BLaER1 treated with 17β-estradiol and CSF1 and Interleukin-3, amounts not matched to agents 10 nM and 100 nM (cell line): ENCODE data around the gene IQSEC3.
"Not testable (repeated sequence)": the region's sequence is repeated elsewhere in the genome, so short reads cannot be mapped to it uniquely, and the experiment has no call there.

Experiments
- H3K27ac ChIP-seq, 11 experiments: shearing (Covaris generic); formaldehyde crosslinking; 2 replicates each; pipeline ENCODE4 v1.8.1; 2022
- H3K27me3 ChIP-seq, 11 experiments: shearing (Covaris generic); formaldehyde crosslinking; 2 replicates each; pipeline ENCODE4 v1.8.1; 2022
- H3K36me3 ChIP-seq, 11 experiments: shearing (Covaris generic); formaldehyde crosslinking; 2 replicates each; pipeline ENCODE4 v1.8.1; 2022
- H3K4me1 ChIP-seq, 10 experiments: shearing (Covaris generic); formaldehyde crosslinking; 2 replicates each; pipeline ENCODE4 v1.8.1; 2022
- H3K4me2 ChIP-seq, 11 experiments: shearing (Covaris generic); formaldehyde crosslinking; 2 replicates each; pipeline ENCODE4 v1.8.1; 2022
- H3K4me3 ChIP-seq, 10 experiments: shearing (Covaris generic); formaldehyde crosslinking; 2 replicates each; pipeline ENCODE4 v1.8.1; 2022
- H3K9ac ChIP-seq, 11 experiments: shearing (Covaris generic); formaldehyde crosslinking; 2 replicates each; pipeline ENCODE4 v1.8.1; 2022
- H3K9me3 ChIP-seq, 11 experiments: shearing (Covaris generic); formaldehyde crosslinking; replicated peaks in 1 of 11; 2 replicates each; pipeline ENCODE4 v1.8.1; 2022
- H4K20me1 ChIP-seq, 11 experiments: shearing (Covaris generic); formaldehyde crosslinking; 2 replicates each; pipeline ENCODE4 v1.8.1; 2022
- Cebpa-rat ChIP-seq, 11 experiments: shearing (Covaris generic); IDR thresholded peaks; 2 replicates each; pipeline ENCODE4 v1.8.1; 2022

The IQSEC3 gene

DNA sequence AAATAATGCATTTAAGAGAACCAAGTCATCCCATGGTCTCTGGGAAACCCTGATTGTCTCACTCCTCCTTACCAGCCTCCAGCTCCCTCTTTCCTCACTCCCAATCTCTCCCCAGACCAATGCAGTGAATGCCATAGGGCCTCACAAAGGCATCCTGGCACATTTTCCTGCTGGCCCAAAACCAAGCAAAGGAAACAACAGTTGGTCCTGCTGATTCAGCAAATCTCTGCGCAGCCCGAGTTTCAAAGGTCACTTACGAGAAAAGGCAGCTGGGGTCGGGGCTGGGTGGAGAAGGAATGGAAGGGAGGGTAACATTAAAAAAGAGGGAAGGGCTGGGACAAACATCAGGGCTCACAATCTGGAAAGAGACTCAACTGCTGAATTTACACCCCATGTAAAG, 5.5 kb downstream of the IQSEC3 start:
- not testable (repeated sequence) for H3K9me3 ChIP-seq, H3K4me2 ChIP-seq, H4K20me1 ChIP-seq, H3K27ac ChIP-seq, H3K4me1 ChIP-seq, H3K4me3 ChIP-seq, H3K9ac ChIP-seq, H3K36me3 ChIP-seq
- H3K27me3 ChIP-seq, result peaks cover 17 to 43% (median 35%) of the 10 kb centered on the region in 11 experiments; a peak in 20 of 22 replicates

DNA sequence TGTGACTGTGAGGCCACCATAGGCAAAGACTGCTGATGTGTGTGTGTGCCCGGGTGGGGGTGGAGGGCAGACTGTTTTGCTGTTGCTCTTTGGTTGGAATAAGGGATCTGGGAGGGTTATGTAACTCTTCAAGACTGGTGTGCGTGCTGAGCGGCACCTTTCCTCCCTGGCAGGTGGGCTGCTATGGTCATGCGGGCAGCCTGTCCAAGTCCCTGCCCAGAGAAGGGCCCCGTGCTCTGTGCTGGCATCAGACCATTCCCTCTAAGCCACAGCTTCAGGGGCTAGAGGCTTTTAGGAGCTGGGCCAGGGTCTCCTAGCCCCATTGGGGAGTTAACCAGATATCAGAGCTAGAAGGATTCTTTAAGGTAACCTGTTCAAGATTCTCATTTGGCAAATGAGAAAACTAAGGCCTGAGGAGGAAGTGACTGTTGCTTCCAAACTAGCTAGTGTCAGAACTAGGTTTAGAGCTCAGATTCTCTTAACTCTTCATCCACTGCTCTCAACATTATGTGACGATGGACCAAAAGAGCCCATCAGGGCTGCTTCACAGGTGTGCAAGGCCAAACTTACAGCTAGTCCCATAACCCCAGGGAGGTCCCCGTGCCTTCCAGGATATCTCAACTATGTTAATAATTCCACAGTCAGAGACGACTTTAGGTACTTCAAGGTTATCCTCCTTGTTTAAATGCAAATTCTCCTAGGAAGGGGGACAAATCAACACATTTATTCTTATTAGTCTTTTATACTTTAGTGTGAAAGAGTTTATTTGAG, 8.0 kb downstream of the IQSEC3 start:
- H3K9me3 ChIP-seq, H3K4me3 ChIP-seq, H3K4me1 ChIP-seq, H3K9ac ChIP-seq, H4K20me1 ChIP-seq, H3K36me3 ChIP-seq, H3K27ac ChIP-seq, H3K4me2 ChIP-seq: not testable (repeated sequence)
- H3K27me3 ChIP-seq, result peaks cover 5 to 27% (median 21%) of the 10 kb centered on the region in 11 experiments; a peak in 20 of 22 replicates

DNA sequence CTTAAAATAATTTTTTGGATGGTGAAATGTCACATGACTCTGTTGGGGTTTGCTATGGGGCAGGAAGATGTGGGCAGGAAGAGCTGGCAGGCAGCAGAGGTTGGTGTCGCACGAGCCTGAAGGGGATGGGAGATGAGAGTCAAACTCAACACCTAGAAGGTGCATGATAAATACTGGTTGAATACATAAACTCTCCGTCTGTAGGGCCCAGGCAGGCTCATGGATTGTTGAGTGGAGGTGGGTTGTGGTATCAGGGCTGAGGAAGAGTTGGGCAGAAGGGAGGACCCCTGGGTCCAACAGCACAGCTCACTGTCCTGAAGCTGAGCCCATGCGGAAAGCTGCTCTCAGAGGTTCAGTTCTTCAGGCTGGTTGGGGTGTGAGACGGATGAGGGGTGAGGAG, 9.0 kb downstream of the IQSEC3 start:
- H3K4me3 ChIP-seq, H3K4me2 ChIP-seq, H3K36me3 ChIP-seq, H3K9ac ChIP-seq, H4K20me1 ChIP-seq, H3K27ac ChIP-seq, H3K9me3 ChIP-seq, H3K4me1 ChIP-seq: not testable (repeated sequence)
- peaks cover 0 to 18% (median 12%) of the 10 kb centered on the region in 11 experiments; a peak in 12 of 22 replicates for H3K27me3 ChIP-seq

DNA sequence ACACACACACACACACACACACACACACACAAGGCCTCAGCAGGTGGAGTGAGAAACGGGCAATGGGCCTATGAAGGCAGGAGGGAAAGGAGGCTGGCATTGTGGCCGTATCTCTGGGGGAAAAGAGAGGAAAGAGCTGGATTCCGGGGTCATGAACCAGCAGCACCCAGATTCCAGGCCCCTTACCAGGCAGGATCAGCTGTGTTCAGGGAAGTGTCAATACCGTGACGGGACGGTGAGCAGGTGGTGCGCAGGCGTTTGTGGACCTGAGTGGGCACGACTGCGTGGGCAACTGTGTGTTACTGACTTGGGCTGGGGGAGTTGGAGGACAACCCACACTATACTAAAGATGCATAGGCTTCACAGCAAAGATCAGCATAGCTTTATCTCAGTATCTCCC, 9.5 kb downstream of the IQSEC3 start:
- not testable (repeated sequence) for H3K27ac ChIP-seq, H4K20me1 ChIP-seq, H3K4me1 ChIP-seq, H3K36me3 ChIP-seq, H3K4me2 ChIP-seq, H3K9me3 ChIP-seq, H3K9ac ChIP-seq, H3K4me3 ChIP-seq
- peaks cover 0 to 12% (median 6%) of the 10 kb centered on the region in 11 experiments; a peak in 9 of 22 replicates for H3K27me3 ChIP-seq

DNA sequence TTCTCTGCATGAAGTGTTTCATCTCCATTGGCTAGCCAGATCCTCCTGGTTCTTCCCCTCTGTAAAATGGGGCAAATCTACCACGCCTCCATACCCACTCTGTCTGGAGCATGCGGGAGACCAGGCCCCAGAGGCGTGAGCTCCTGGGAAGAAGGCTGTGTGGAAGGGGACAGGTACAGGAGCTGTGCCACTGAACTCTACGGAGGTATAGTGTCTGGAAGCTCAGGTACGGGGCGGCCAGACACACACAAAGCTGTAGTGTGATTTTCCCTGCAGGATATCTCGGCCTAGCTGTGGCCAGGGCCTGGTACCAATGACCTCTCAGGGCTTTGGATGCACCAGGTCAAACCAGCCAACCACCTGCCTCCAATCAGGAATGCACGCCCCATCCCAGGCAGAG, 10.0 kb downstream of the IQSEC3 start:
- not testable (repeated sequence) for H3K36me3 ChIP-seq, H3K9ac ChIP-seq, H3K27me3 ChIP-seq, H4K20me1 ChIP-seq, H3K27ac ChIP-seq, H3K4me1 ChIP-seq, H3K4me3 ChIP-seq, H3K9me3 ChIP-seq, H3K4me2 ChIP-seq

DNA sequence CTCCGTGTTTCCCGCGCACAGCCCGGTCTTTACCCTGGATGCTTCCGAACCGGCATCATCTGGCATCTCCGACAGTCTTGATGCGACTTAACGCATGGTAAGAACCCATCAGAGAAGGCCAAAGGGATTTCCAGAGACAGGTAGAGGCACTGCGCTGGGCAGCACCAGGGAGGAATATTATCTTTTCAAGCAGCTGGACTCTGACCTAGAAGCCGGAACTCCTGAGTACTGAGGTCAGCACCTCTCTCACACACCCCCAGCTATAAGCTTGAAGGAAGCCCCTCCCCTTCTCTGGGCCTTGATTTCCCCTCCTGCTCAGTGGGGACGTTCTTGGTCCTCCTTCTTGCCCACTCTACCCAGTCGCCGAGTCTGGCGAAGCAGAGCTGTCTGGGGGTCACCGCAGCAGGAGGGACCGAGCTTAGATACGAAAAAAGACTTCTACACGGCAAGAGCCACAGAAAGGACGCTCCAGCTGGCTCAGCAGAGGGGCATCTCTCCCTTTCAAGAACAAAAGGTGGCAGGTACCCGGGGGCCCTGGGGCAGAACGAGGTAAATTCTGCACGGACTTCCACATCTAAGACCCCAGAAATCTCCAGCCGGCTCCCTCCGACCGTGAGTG, 10.6 kb downstream of the IQSEC3 start:
- H3K27ac ChIP-seq, H3K4me1 ChIP-seq, H3K4me3 ChIP-seq, H4K20me1 ChIP-seq, H3K27me3 ChIP-seq, H3K9ac ChIP-seq, H3K36me3 ChIP-seq, H3K9me3 ChIP-seq, H3K4me2 ChIP-seq: not testable (repeated sequence)

DNA sequence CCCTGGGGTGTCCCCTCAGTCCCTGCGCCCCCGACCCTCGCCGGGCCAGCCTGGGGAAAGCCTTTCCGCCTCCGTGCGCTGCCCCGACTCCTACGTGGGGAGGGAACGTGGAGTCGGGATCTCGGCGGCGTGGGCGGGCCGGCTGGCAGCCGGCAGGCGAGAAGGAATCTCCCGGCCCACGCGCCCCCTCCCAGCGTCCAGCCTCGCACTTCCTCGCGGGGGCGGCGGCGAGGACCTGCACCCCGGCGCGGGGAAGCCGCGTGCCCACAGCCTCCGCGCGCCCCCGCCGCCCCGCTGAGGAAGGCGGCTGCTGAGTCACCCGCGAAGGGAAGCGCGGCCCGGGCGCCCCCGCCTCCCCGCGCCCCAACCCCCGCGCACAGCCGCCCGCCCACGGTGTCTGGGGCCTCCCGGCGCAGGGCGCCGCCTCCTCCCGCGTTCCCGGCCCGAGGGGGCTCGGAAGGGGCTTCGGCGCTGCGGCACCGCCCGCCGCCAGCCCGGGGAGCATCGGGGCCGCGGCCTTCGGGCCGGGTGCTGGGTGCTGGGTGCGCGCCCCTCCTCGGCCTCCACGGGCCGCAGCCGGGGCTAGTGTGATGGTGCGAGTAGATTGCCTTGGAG, 11.3 kb downstream of the IQSEC3 start:
- H3K27ac ChIP-seq, H3K4me2 ChIP-seq, H3K9ac ChIP-seq, H3K27me3 ChIP-seq, H3K36me3 ChIP-seq, H3K4me3 ChIP-seq, H4K20me1 ChIP-seq, H3K4me1 ChIP-seq, H3K9me3 ChIP-seq: not testable (repeated sequence)

DNA sequence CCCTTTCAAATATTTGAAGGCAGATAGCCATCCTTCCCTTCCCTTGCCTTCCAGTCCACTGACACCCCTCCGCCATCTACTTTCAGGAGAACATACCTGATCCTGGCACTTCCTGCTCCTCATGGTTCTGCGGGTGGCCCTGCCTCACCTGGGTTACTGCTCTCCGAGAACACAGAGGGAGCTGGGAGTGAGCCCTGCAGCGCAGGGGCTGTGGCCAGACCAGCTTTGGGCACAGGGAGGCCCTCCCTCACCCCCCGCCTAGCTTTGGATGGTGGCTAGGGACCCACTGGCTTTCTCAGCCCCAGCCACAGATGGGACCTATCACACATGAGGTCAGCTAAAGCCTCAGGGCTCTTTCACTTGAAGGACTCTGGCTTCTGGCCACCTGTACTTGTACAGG, 12.4 kb downstream of the IQSEC3 start:
- Histone ChIP-seq H3K4me1 (no peaks in the 10 kb centered on the region), H4K20me1 (no peaks in the 10 kb centered on the region), H3K9me3 (no peaks in the 10 kb centered on the region), H3K27ac (no peak overlapping the region), H3K36me3 (no peaks in the 10 kb centered on the region), H3K9ac (no peak overlapping the region), H3K4me3 (no peak overlapping the region), H3K4me2 (no peak overlapping the region), H3K27me3 (no peaks in the 10 kb centered on the region)
- TF ChIP-seq Cebpa-rat (IDR thresholded peaks at IDR 0.05), result no peak

DNA sequence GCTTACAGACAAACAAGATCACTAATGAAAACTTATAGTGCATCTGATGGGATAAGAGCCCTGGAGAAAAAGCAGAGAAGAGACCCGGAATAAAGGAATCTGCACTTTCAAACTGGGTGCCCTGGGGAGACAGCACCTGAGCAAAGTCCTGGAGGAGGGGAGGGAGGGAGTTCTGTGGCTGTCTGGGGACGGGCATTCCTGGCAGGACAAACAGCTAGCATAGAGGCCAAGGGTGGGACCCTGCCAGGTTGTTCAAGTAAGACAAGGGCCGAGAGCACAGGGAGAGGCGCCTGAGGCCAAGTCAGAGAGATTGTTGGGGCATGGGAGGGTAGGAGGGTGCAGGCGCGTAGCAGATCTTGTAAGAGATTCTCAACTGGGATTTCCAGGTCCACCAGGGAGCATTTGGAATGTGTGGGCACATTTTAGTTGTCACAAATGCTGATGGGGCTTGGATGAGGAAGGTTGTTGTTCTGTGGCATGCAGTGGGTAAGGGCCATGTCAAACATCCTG, 14.2 kb downstream of the IQSEC3 start:
- TF ChIP-seq Cebpa-rat (IDR thresholded peaks at IDR 0.05), result no peak

DNA sequence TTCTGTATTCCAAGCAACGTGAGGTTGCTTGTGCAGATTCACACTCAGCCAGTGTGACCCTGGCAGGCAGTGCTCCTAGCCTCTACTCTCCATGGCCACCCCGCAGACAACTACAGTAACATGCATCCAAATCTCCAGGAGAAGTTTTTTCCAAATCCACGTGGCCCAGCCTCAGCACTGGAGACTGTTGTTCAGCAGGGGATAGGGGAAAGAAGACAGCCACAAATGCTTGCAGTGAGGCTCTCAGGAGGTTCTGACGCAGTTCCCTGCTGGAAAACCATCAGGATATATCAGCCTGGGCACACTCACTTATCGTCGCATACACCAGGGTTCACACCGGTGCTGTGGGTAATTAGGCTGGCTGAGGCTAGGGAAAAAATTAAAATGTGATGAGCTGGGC, 16.2 kb downstream of the IQSEC3 start:
- Histone ChIP-seq H3K4me2 (no peak overlapping the region), H3K4me3 (no peak overlapping the region), H3K27me3 (no peaks in the 10 kb centered on the region), H4K20me1 (no peaks in the 10 kb centered on the region), H3K9me3 (no peaks in the 10 kb centered on the region), H3K36me3 (no peaks in the 10 kb centered on the region), H3K27ac (no peak overlapping the region), H3K9ac (no peak overlapping the region), H3K4me1 (peaks cover 0 to 6% (median 0%) of the 10 kb centered on the region in 10 experiments; a peak in 2 of 20 replicates)
- no peak for TF ChIP-seq Cebpa-rat (IDR thresholded peaks at IDR 0.05)

More for the DNA sequence above, 14.2 kb downstream of the IQSEC3 start:
- Histone ChIP-seq H3K4me2 (no peak overlapping the region), H3K27ac (no peak overlapping the region), H3K9me3 (no peaks in the 10 kb centered on the region), H3K4me1 (no peaks in the 10 kb centered on the region), H4K20me1 (no peaks in the 10 kb centered on the region), H3K9ac (no peak overlapping the region), H3K27me3 (no peaks in the 10 kb centered on the region), H3K36me3 (no peaks in the 10 kb centered on the region), H3K4me3 (no peak overlapping the region)
